Stimulated activated CD4-positive, alpha-beta T cell treated with anti-CD3 and anti-CD28 coated beads, Interleukin-12 subunit alpha, Interleukin-12 subunit beta, amount 100 ng/mL, for 24 hours (primary cell): Measurements from ENCODE around the gene ASPSCR1.

ENCODE experiments used
- DNase-seq, 2 experiments: peaks; one replicate each; pipeline ENCODE4 v3.0.0-alpha.2; 2020; ENCODE audit warnings: low read depth in 2 of 2

The ASPSCR1 gene

GRCh38 chr17:82055023-82055964 lies 77.9 kb downstream of the ASPSCR1 start:
- DNase-seq: no peak

- no peak for DNase-seq
Observed at GRCh38 chr17:82055965-82056728, 78.7 kb downstream of the ASPSCR1 start.

- no peak for DNase-seq
Observed at GRCh38 chr17:82056729-82057621, 79.5 kb downstream of the ASPSCR1 start.

GRCh38 chr17:82058230-82058854 lies 80.9 kb downstream of the ASPSCR1 start:
- DNase-seq: no peak

- no peak for DNase-seq
Observed at GRCh38 chr17:82058855-82059249, 81.4 kb downstream of the ASPSCR1 start.

GRCh38 chr17:82059272-82060000 lies 82.0 kb downstream of the ASPSCR1 start:
- DNase-seq: no peak

GRCh38 chr17:82060001-82060380 lies 82.6 kb downstream of the ASPSCR1 start:
- DNase-seq: no peak

GRCh38 chr17:82060614-82061013 lies 83.2 kb downstream of the ASPSCR1 start:
- no peak for DNase-seq

GRCh38 chr17:82061047-82061925 lies 83.9 kb downstream of the ASPSCR1 start:
- DNase-seq: no peak

- no peak for DNase-seq
Observed at GRCh38 chr17:82062076-82062983, 84.9 kb downstream of the ASPSCR1 start.

- no peak for DNase-seq
Observed at GRCh38 chr17:82062984-82063368, 85.5 kb downstream of the ASPSCR1 start.

- DNase-seq: no peak
Observed at GRCh38 chr17:82063424-82064415, 86.3 kb downstream of the ASPSCR1 start.

- DNase-seq: no peak
Observed at GRCh38 chr17:82064433-82065192, 87.2 kb downstream of the ASPSCR1 start.

- DNase-seq: no peak
Observed at GRCh38 chr17:82065193-82065637, 87.8 kb downstream of the ASPSCR1 start.

GRCh38 chr17:82065638-82066303 lies 88.3 kb downstream of the ASPSCR1 start, which contains the start of gene DUS1L:
Gene DUS1L (minus strand): TSS chr17:82065804. CDS start chr17:82065059, 745 bp downstream.
- peak; percentile 51 to 57 for DNase-seq
